ENCODE results near the gene COG7. TPM values are rescaled to one million over a fixed set of nuclear protein-coding genes. Genes with fewer than 3 reads are reported as not detected.

The COG7 gene
- total RNA-seq, 1 experiment from 2014 or later: 22.1 TPM

DNA sequence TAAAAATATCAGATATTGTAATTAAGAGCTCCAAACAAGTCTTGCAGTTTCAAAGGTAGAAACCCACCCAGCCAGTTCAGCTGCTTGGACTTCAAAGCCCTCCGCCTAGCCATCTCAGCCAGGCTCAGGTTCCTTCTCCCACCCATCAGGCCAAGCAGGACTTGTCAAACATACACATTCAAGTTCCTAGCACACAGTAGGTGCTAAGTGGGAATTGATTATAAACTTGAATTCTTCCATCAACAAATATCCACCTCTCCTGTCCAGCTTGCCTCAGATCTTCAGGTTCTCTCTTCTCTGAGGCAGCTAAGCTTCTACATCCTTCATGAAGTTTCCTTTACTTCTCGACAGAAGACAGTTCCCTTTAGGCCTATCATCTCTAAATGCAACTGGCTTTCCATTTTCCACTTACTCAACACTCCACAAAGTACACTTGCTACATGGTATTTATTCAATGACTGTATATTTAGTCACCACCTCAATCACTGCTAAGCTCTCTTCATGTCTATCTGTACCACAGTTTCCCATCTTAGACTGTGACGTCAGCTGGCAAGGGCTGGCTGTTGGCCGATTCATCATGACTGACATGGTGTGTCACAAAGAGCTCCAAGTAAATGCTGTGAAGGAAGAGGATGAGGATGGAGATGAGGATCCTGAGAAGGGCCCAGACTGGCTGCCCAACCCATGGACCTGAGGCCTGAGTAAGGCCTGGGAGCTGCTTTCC is 13.3 kb upstream of the COG7 start:
- TF ChIP-seq CBX3 (IDR thresholded peaks at IDR 0.05; ENCODE audit: low read depth) (no peak), POLR2AphosphoS5 (IDR thresholded peaks at IDR 0.05; ENCODE audit: low read depth, low read length) (no peak), SRF (IDR thresholded peaks at IDR 0.05; ENCODE audit: low read depth) (no peak), JUND (IDR thresholded peaks at IDR 0.05) (no peak), SIN3A (IDR thresholded peaks at IDR 0.05; ENCODE audit: low read depth) (no peak), ZNF274 (IDR thresholded peaks at IDR 0.05; ENCODE audit: low read depth, low read length) (no peak), EZH2phosphoT487 (IDR thresholded peaks at IDR 0.05; ENCODE audit: borderline replicate concordance) (no peak), FOSL1 (IDR thresholded peaks at IDR 0.05; ENCODE audit: low read depth) (no peak), YY1 (IDR thresholded peaks at IDR 0.05; ENCODE audit: extremely low read depth, insufficient replicate concordance, low read depth, low read length) (no peak), ZFX (IDR thresholded peaks at IDR 0.05) (no peak)
- TF ChIP-seq, protein P1, sequence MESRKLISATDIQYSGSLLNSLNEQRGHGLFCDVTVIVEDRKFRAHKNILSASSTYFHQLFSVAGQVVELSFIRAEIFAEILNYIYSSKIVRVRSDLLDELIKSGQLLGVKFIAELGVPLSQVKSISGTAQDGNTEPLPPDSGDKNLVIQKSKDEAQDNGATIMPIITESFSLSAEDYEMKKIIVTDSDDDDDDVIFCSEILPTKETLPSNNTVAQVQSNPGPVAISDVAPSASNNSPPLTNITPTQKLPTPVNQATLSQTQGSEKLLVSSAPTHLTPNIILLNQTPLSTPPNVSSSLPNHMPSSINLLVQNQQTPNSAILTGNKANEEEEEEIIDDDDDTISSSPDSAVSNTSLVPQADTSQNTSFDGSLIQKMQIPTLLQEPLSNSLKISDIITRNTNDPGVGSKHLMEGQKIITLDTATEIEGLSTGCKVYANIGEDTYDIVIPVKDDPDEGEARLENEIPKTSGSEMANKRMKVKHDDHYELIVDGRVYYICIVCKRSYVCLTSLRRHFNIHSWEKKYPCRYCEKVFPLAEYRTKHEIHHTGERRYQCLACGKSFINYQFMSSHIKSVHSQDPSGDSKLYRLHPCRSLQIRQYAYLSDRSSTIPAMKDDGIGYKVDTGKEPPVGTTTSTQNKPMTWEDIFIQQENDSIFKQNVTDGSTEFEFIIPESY (IDR thresholded peaks at IDR 0.05; ENCODE audit: extremely low read depth, insufficient replicate concordance, low read length): no peak
- TF ChIP-seq, protein P2, sequence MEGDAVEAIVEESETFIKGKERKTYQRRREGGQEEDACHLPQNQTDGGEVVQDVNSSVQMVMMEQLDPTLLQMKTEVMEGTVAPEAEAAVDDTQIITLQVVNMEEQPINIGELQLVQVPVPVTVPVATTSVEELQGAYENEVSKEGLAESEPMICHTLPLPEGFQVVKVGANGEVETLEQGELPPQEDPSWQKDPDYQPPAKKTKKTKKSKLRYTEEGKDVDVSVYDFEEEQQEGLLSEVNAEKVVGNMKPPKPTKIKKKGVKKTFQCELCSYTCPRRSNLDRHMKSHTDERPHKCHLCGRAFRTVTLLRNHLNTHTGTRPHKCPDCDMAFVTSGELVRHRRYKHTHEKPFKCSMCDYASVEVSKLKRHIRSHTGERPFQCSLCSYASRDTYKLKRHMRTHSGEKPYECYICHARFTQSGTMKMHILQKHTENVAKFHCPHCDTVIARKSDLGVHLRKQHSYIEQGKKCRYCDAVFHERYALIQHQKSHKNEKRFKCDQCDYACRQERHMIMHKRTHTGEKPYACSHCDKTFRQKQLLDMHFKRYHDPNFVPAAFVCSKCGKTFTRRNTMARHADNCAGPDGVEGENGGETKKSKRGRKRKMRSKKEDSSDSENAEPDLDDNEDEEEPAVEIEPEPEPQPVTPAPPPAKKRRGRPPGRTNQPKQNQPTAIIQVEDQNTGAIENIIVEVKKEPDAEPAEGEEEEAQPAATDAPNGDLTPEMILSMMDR (IDR thresholded peaks at IDR 0.05 in 2 of 3, conservative IDR thresholded peaks at IDR 0.05 in 1 of 3; ENCODE audit: borderline replicate concordance in 1 of 3, insufficient read depth in 1 of 3, low read depth in 2 of 3, low read length in 2 of 3): no peak
- TF ChIP-seq, protein P3, sequence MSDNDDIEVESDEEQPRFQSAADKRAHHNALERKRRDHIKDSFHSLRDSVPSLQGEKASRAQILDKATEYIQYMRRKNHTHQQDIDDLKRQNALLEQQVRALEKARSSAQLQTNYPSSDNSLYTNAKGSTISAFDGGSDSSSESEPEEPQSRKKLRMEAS (IDR thresholded peaks at IDR 0.05): no peak
- CTCF ChIA-PET: no interaction called here
- POLR2A ChIA-PET: no interaction called here
- no peaks in the 10 kb centered on the region for H4K20me1 ChIP-seq (ENCODE audit: insufficient read depth)
- RAD21 ChIA-PET (ENCODE audit: low non-redundant PET in 1 of 2, low total read pairs in 2 of 2, uncharacterized antibody in 2 of 2, unreplicated experiment in 2 of 2): no interaction called here
- no peak overlapping the region for H3K9ac ChIP-seq (ENCODE audit: low read length)
- no peak overlapping the region for H3K27ac ChIP-seq (ENCODE audit: low read depth, low read length)
- no peaks in the 10 kb centered on the region for H3K9me2 ChIP-seq (ENCODE audit: insufficient read depth)
- intact Hi-C loops (cut with micrococcal nuclease): no loop called here
- peaks cover 14 to 18% of the 10 kb centered on the region in 2 experiments for H3K4me1 ChIP-seq (ENCODE audit: control insufficient read depth in 1 of 2, insufficient read depth in 2 of 2, low read length in 2 of 2)
- H3K4me3 ChIP-seq (replicated peaks in 1 of 2; ENCODE audit: low read depth in 1 of 2, low read length in 2 of 2): no peak overlapping the region
- H3K9me3 ChIP-seq (ENCODE audit: control insufficient read depth in 1 of 2, insufficient read depth in 1 of 2, low read depth in 1 of 2, low read length in 2 of 2): no peaks in the 10 kb centered on the region
- DNase-seq (ENCODE audit: low read depth, low spot score) (no peak), ATAC-seq (no peak)
- H3K36me3 ChIP-seq (ENCODE audit: control insufficient read depth in 1 of 2, insufficient read depth in 2 of 2, low read length in 2 of 2): peaks cover 17 to 35% of the 10 kb centered on the region in 2 experiments; a peak in 2 of 4 replicates
- H3K4me2 ChIP-seq (ENCODE audit: low read length): no peak overlapping the region
- H3K79me2 ChIP-seq (ENCODE audit: insufficient read depth, low read length): no peaks in the 10 kb centered on the region
- no peak overlapping the region for H2AFZ ChIP-seq (ENCODE audit: low read depth, low read length, poor library complexity, severe bottlenecking)
- no peaks in the 10 kb centered on the region for H3K27me3 ChIP-seq (ENCODE audit: insufficient read depth, low read length)
- no TSS peak for BruUV-seq (replicated peaks)

Measured in HCT116 (cell line).